ENCODE measurements around the gene LRMDA.

LRMDA gene

GRCh38 chr10:76080991-76081390 lies 649.6 kb downstream of the LRMDA start:
- TF ChIP-seq, protein P1, sequence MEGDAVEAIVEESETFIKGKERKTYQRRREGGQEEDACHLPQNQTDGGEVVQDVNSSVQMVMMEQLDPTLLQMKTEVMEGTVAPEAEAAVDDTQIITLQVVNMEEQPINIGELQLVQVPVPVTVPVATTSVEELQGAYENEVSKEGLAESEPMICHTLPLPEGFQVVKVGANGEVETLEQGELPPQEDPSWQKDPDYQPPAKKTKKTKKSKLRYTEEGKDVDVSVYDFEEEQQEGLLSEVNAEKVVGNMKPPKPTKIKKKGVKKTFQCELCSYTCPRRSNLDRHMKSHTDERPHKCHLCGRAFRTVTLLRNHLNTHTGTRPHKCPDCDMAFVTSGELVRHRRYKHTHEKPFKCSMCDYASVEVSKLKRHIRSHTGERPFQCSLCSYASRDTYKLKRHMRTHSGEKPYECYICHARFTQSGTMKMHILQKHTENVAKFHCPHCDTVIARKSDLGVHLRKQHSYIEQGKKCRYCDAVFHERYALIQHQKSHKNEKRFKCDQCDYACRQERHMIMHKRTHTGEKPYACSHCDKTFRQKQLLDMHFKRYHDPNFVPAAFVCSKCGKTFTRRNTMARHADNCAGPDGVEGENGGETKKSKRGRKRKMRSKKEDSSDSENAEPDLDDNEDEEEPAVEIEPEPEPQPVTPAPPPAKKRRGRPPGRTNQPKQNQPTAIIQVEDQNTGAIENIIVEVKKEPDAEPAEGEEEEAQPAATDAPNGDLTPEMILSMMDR (IDR thresholded peaks at IDR 0.05; ENCODE audit: insufficient read depth, low read depth, low read length, missing control alignments) = no peak
- no peak for DNase-seq (ENCODE audit: low read depth)
- H3K4me3 ChIP-seq (ENCODE audit: low read depth, low read length) = no peak overlapping the region

- TF ChIP-seq, protein P1 (IDR thresholded peaks at IDR 0.05; ENCODE audit: insufficient read depth, low read depth, low read length, missing control alignments) = no peak
- no peak for DNase-seq (ENCODE audit: low read depth)
- H3K4me3 ChIP-seq (ENCODE audit: low read depth, low read length) = no peak overlapping the region
Observed at GRCh38 chr10:76082232-76082631, 650.8 kb downstream of the LRMDA start.

DNA sequence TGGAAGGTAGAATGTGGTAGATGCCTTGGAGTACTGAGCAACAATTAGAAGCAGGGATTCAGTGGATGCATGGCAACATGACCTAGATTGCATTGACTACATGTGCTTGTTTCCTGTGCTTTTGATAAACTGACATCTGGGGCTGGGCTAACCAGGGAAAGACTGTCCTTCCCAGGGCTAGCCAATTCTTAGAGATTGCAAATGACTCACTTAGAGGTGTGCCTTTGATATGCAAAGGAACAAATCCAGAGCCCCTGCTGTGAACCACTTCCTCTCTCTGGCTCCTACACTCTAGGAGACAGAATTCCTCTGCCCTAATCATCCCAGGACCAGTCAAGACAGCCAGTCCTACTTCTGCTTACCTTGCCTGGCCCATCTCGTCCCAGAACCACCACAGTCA lies 651.5 kb downstream of the LRMDA start:
- no peak overlapping the region for H3K4me3 ChIP-seq (ENCODE audit: low read depth, low read length)
- TF ChIP-seq, protein P1 (IDR thresholded peaks at IDR 0.05; ENCODE audit: insufficient read depth, low read depth, low read length, missing control alignments) = no peak
- DNase-seq (ENCODE audit: low read depth) = no peak

- no peak overlapping the region for H3K4me3 ChIP-seq (ENCODE audit: low read depth, low read length)
- DNase-seq (ENCODE audit: low read depth) = no peak
- TF ChIP-seq, protein P1 (IDR thresholded peaks at IDR 0.05; ENCODE audit: insufficient read depth, low read depth, low read length, missing control alignments) = no peak
Observed at GRCh38 chr10:76085002-76085816, 653.8 kb downstream of the LRMDA start.

GRCh38 chr10:76085817-76086167 lies 654.4 kb downstream of the LRMDA start:
- no peak for DNase-seq (ENCODE audit: low read depth)
- no peak overlapping the region for H3K4me3 ChIP-seq (ENCODE audit: low read depth, low read length)
- TF ChIP-seq, protein P1 (IDR thresholded peaks at IDR 0.05; ENCODE audit: insufficient read depth, low read depth, low read length, missing control alignments) = no peak

DNA sequence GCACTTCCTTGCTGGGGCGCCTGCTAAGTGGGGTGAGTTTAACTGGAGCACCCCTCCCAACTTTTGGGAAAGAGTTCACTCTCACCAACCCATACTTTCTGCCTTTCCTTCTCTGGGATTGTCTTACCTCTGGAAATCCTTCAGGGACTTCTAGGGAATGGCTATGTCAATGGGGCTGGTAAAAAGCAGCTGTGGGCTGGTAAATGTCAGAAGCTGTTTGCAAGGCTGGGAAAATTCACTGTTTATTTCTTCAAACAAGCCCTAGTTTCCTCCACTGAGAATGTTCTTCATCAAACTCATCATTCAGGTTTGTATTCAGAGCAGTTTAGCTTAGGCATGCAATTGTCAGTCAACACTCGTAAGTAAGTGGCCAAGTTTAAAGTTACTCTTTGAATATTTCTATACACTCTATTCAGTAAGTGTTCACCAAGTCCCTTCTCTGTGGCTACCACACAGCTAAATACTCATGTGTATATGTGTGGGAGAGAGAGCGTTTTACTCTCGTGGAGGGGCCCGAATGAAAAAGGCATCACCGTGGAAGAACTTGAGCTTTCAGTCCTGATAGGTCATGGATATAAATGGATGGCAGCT lies 654.8 kb downstream of the LRMDA start:
- no peak overlapping the region for H3K4me3 ChIP-seq (ENCODE audit: low read depth, low read length)
- TF ChIP-seq, protein P1 (IDR thresholded peaks at IDR 0.05; ENCODE audit: insufficient read depth, low read depth, low read length, missing control alignments) = no peak
- DNase-seq (ENCODE audit: low read depth) = no peak
